Activated CD8-positive, alpha-beta memory T cell treated with anti-CD3 and anti-CD28 coated beads, Interleukin-2, amount 50 U/mL, for 1 hour (primary cell): ENCODE measurements around the gene CCL2.

Source experiments
- DNase-seq: peaks from one replicate; pipeline ENCODE4 v3.0.0-alpha.2; 2020; ENCODE audit errors: extremely low read depth

The CCL2 gene

GRCh38 chr17:34241062-34241461 lies 14.0 kb upstream of the CCL2 start:
- no peak for DNase-seq

- DNase-seq, result no peak
These were observed 12.3 kb upstream of the CCL2 start for GRCh38 chr17:34242587-34243363.

- no peak for DNase-seq
These were observed 11.4 kb upstream of the CCL2 start for GRCh38 chr17:34243364-34244320.

- DNase-seq, result no peak
These were observed 9.7 kb upstream of the CCL2 start for GRCh38 chr17:34245351-34245905.

- no peak for DNase-seq
These were observed 8.6 kb upstream of the CCL2 start for GRCh38 chr17:34246446-34246845.

GRCh38 chr17:34246881-34247280 lies 8.2 kb upstream of the CCL2 start:
- no peak for DNase-seq

GRCh38 chr17:34248511-34249024 lies 6.5 kb upstream of the CCL2 start:
- no peak for DNase-seq

GRCh38 chr17:34249061-34249460 lies 6.0 kb upstream of the CCL2 start:
- DNase-seq, result no peak

GRCh38 chr17:34249478-34249877 lies 5.6 kb upstream of the CCL2 start:
- DNase-seq, result no peak

GRCh38 chr17:34251186-34251585 lies 3.9 kb upstream of the CCL2 start:
- DNase-seq, result no peak

- no peak for DNase-seq
These were observed 3.0 kb upstream of the CCL2 start for GRCh38 chr17:34252095-34252443.

- DNase-seq, result no peak
These were observed 2.5 kb upstream of the CCL2 start for GRCh38 chr17:34252444-34253138.

- no peak for DNase-seq
These were observed 2.0 kb upstream of the CCL2 start for GRCh38 chr17:34253139-34253525.

- DNase-seq, result no peak
These were observed 939 bp upstream of the CCL2 start for GRCh38 chr17:34254146-34254545.

- no peak for DNase-seq
These were observed 272 bp downstream of the CCL2 start for GRCh38 chr17:34255381-34255732.

- no peak for DNase-seq
These were observed 756 bp downstream of the CCL2 start for GRCh38 chr17:34255841-34256240.

- no peak for DNase-seq
These were observed 2.4 kb downstream of the CCL2 start for GRCh38 chr17:34257299-34257985.

- DNase-seq, result no peak
These were observed 2.9 kb downstream of the CCL2 start for GRCh38 chr17:34257986-34258326.

- DNase-seq, result no peak
These were observed 4.1 kb downstream of the CCL2 start for GRCh38 chr17:34259146-34259545.

- no peak for DNase-seq
These were observed 5.8 kb downstream of the CCL2 start for GRCh38 chr17:34260861-34261260.

- DNase-seq, result no peak
These were observed 6.7 kb downstream of the CCL2 start for GRCh38 chr17:34261568-34262337.
